ENCODE measurements around the gene CMTM4.

Gene CMTM4

GRCh38 chr16:66706506-66706880 is 9.9 kb upstream of the CMTM4 start:
- no peaks in the 10 kb centered on the region for H3K36me3 ChIP-seq (ENCODE audit: insufficient read depth)
- H3K4me2 ChIP-seq, result no peak overlapping the region
- no peaks in the 10 kb centered on the region for H3K4me1 ChIP-seq (ENCODE audit: low read depth, poor library complexity, severe bottlenecking)
- H3K4me3 ChIP-seq (IDR thresholded peaks at IDR 0.05; ENCODE audit: insufficient read depth, low read depth, low read length), result no peak overlapping the region
- no peaks in the 10 kb centered on the region for H3K79me2 ChIP-seq (ENCODE audit: insufficient read depth, low read depth)
- H3K27me3 ChIP-seq (ENCODE audit: insufficient read depth, low read depth), result no peaks in the 10 kb centered on the region
- H2AFZ ChIP-seq (ENCODE audit: low read depth), result no peak overlapping the region
- no peak overlapping the region for H3K9ac ChIP-seq
- no peaks in the 10 kb centered on the region for H4K20me1 ChIP-seq (ENCODE audit: insufficient read depth)
- no peak for TF ChIP-seq CTCF (conservative IDR thresholded peaks at IDR 0.05; ENCODE audit: low read depth, low read length)
- no peak overlapping the region for H3K27ac ChIP-seq

GRCh38 chr16:66705790-66706505 is 9.4 kb upstream of the CMTM4 start:
- Histone ChIP-seq H2AFZ (ENCODE audit: low read depth) (no peak overlapping the region), H3K4me1 (ENCODE audit: low read depth, poor library complexity, severe bottlenecking) (no peaks in the 10 kb centered on the region), H3K79me2 (ENCODE audit: insufficient read depth, low read depth) (no peaks in the 10 kb centered on the region), H3K36me3 (ENCODE audit: insufficient read depth) (no peaks in the 10 kb centered on the region), H3K9ac (no peak overlapping the region), H3K27ac (no peak overlapping the region), H3K4me3 (IDR thresholded peaks at IDR 0.05; ENCODE audit: insufficient read depth, low read depth, low read length) (no peak overlapping the region), H4K20me1 (ENCODE audit: insufficient read depth) (no peaks in the 10 kb centered on the region), H3K27me3 (ENCODE audit: insufficient read depth, low read depth) (no peaks in the 10 kb centered on the region), H3K4me2 (no peak overlapping the region)
- no peak for TF ChIP-seq CTCF (conservative IDR thresholded peaks at IDR 0.05; ENCODE audit: low read depth, low read length)

GRCh38 chr16:66703406-66704215 is 7.1 kb upstream of the CMTM4 start:
- no peak overlapping the region for H3K9ac ChIP-seq
- no peak overlapping the region for H2AFZ ChIP-seq (ENCODE audit: low read depth)
- no peak overlapping the region for H3K4me2 ChIP-seq
- no peaks in the 10 kb centered on the region for H3K4me1 ChIP-seq (ENCODE audit: low read depth, poor library complexity, severe bottlenecking)
- H4K20me1 ChIP-seq (ENCODE audit: insufficient read depth), result no peaks in the 10 kb centered on the region
- no peak for TF ChIP-seq CTCF (conservative IDR thresholded peaks at IDR 0.05; ENCODE audit: low read depth, low read length)
- no peaks in the 10 kb centered on the region for H3K27me3 ChIP-seq (ENCODE audit: insufficient read depth, low read depth)
- no peaks in the 10 kb centered on the region for H3K79me2 ChIP-seq (ENCODE audit: insufficient read depth, low read depth)
- no peak overlapping the region for H3K4me3 ChIP-seq (IDR thresholded peaks at IDR 0.05; ENCODE audit: insufficient read depth, low read depth, low read length)
- H3K27ac ChIP-seq, result no peak overlapping the region
- H3K36me3 ChIP-seq (ENCODE audit: insufficient read depth), result no peaks in the 10 kb centered on the region

GRCh38 chr16:66701516-66701915 is 5.0 kb upstream of the CMTM4 start:
- TF ChIP-seq CTCF (conservative IDR thresholded peaks at IDR 0.05; ENCODE audit: low read depth, low read length), result no peak
- Histone ChIP-seq H3K9ac (no peak overlapping the region), H3K4me1 (ENCODE audit: low read depth, poor library complexity, severe bottlenecking) (peaks cover 5% of the 10 kb centered on the region)

More at GRCh38 chr16:66701516-66701915, 5.0 kb upstream of the CMTM4 start:
- no peak overlapping the region for H3K27ac ChIP-seq
- H4K20me1 ChIP-seq (ENCODE audit: insufficient read depth), result no peaks in the 10 kb centered on the region
- no peak overlapping the region for H2AFZ ChIP-seq (ENCODE audit: low read depth)
- H3K79me2 ChIP-seq (ENCODE audit: insufficient read depth, low read depth), result no peaks in the 10 kb centered on the region
- no peaks in the 10 kb centered on the region; the same call in 1 of the 2 replicates for H3K27me3 ChIP-seq (ENCODE audit: insufficient read depth, low read depth)
- H3K4me3 ChIP-seq (IDR thresholded peaks at IDR 0.05; ENCODE audit: insufficient read depth, low read depth, low read length), result no peak overlapping the region
- H3K4me2 ChIP-seq, result no peak overlapping the region
- no peaks in the 10 kb centered on the region for H3K36me3 ChIP-seq (ENCODE audit: insufficient read depth)
